Lower leg skin (tissue), 3 donors: ENCODE results near the gene ATXN3L.

ENCODE experiments used
- POLR2A ChIP-seq, 2 donors: fragments of 450-650 bp; IDR thresholded peaks; one replicate each; pipeline ENCODE4 v1.6.1; 2016 to 2017; ENCODE audit warnings: antibody characterized with exemption in 2 of 2, mild to moderate bottlenecking in 1 of 2, moderate library complexity in 1 of 2
- TF ChIP-seq, protein P1 (sequence below), 3 donors: fragments of 450-650 bp; IDR thresholded peaks; one replicate each; pipeline ENCODE4 v1.5.1; 2016; ENCODE audit warnings: antibody characterized with exemption in 3 of 3, mild to moderate bottlenecking in 3 of 3, moderate library complexity in 2 of 3

DNA sequence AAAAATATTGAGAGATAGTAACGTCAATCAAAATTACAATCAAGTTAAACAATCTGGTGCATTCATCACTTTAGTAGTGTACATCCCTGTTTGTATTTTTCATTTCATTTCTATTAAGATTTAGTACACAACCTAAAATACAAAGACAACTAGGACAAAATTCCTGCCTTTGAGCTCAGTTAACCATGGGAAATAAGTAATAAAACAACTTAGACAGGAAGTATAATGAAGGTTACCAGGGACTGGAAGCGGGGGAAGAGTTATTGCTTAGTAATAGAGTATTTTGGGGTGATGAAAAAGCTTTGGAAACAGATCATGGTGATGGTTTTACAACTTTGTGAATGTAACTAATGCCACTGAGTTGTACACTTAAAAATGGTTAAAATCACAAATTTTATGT lies 25.6 kb upstream of the ATXN3L start:
- TF ChIP-seq, protein P1, sequence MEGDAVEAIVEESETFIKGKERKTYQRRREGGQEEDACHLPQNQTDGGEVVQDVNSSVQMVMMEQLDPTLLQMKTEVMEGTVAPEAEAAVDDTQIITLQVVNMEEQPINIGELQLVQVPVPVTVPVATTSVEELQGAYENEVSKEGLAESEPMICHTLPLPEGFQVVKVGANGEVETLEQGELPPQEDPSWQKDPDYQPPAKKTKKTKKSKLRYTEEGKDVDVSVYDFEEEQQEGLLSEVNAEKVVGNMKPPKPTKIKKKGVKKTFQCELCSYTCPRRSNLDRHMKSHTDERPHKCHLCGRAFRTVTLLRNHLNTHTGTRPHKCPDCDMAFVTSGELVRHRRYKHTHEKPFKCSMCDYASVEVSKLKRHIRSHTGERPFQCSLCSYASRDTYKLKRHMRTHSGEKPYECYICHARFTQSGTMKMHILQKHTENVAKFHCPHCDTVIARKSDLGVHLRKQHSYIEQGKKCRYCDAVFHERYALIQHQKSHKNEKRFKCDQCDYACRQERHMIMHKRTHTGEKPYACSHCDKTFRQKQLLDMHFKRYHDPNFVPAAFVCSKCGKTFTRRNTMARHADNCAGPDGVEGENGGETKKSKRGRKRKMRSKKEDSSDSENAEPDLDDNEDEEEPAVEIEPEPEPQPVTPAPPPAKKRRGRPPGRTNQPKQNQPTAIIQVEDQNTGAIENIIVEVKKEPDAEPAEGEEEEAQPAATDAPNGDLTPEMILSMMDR (IDR thresholded peaks at IDR 0.05): no peak
- TF ChIP-seq POLR2A (IDR thresholded peaks at IDR 0.05): no peak
